H9 (cell line): ENCODE data around the gene ATP4A. TPM values are rescaled to one million over a fixed set of nuclear protein-coding genes. Genes with fewer than 3 reads are reported as not detected.

Experiments used
- DNase-seq: peaks from one replicate; pipeline ENCODE4 v3.0.0-alpha.2; 2017
- H2AFZ ChIP-seq: one replicate; pipeline ENCODE4 v1.6.1; 2013; ENCODE audit warnings: mild to moderate bottlenecking, low read length, control low read depth, moderate library complexity
- H2AK5ac ChIP-seq: 2 replicates; pipeline ENCODE4 v1.6.1; 2013; ENCODE audit warnings: low read length, control low read depth, mixed read lengths; ENCODE audit not compliant: insufficient read length
- H2BK120ac ChIP-seq: one replicate; pipeline ENCODE4 v1.6.1; 2013; ENCODE audit warnings: low read depth, mild to moderate bottlenecking, low read length, control low read depth, inconsistent platforms; ENCODE audit not compliant: poor library complexity, severe bottlenecking
- H2BK12ac ChIP-seq: 2 replicates; pipeline ENCODE4 v1.6.1; 2013; ENCODE audit warnings: low read length, control low read depth, mixed read lengths, low read depth; ENCODE audit not compliant: insufficient read length
- H2BK15ac ChIP-seq: 2 replicates; pipeline ENCODE4 v1.6.1; 2013; ENCODE audit warnings: low read depth, low read length, control low read depth
- H2BK20ac ChIP-seq: one replicate; pipeline ENCODE4 v1.6.1; 2013; ENCODE audit warnings: low read depth, mild to moderate bottlenecking, low read length, control low read depth, inconsistent platforms; ENCODE audit not compliant: poor library complexity, severe bottlenecking
- H2BK5ac ChIP-seq: 2 replicates; pipeline ENCODE4 v1.6.1; 2013; ENCODE audit warnings: low read length, control low read depth, mixed read lengths; ENCODE audit not compliant: insufficient read length
- H3K14ac ChIP-seq: 2 replicates; pipeline ENCODE4 v1.6.1; 2013; ENCODE audit warnings: low read length, control low read depth; ENCODE audit not compliant: insufficient read depth
- H3K18ac ChIP-seq: 2 replicates; pipeline ENCODE4 v1.6.1; 2013; ENCODE audit warnings: low read depth, mild to moderate bottlenecking, mixed read lengths, low read length, control low read depth; ENCODE audit not compliant: insufficient read length
- H3K23ac ChIP-seq: 2 replicates; pipeline ENCODE4 v1.6.1; 2013; ENCODE audit warnings: low read length, control low read depth, mixed read lengths, low read depth; ENCODE audit not compliant: insufficient read length
- H3K23me2 ChIP-seq: 2 replicates; pipeline ENCODE4 v1.6.1; 2013; ENCODE audit warnings: low read depth, mild to moderate bottlenecking, mixed read lengths, low read length, control low read depth; ENCODE audit not compliant: insufficient read length, poor library complexity, severe bottlenecking
- H3K27ac ChIP-seq: 2 replicates; pipeline ENCODE4 v1.5.1; 2013; ENCODE audit warnings: low read length, control low read depth, mixed read lengths, low read depth; ENCODE audit not compliant: insufficient read length
- H3K27me3 ChIP-seq: 2 replicates; pipeline ENCODE4 v1.6.1; 2013; ENCODE audit warnings: low read length, control low read depth, inconsistent platforms; ENCODE audit not compliant: insufficient read depth
- H3K4ac ChIP-seq: 2 replicates; pipeline ENCODE4 v1.6.1; 2013; ENCODE audit warnings: low read depth, mild to moderate bottlenecking, control low read depth, inconsistent platforms, low read length, moderate library complexity
- H3K4me1 ChIP-seq: 2 replicates; pipeline ENCODE4 v1.6.1; 2013; ENCODE audit warnings: low read length, control low read depth, inconsistent platforms; ENCODE audit not compliant: insufficient read depth
- H3K4me2 ChIP-seq: 2 replicates; pipeline ENCODE4 v1.6.1; 2013; ENCODE audit warnings: low read length, control low read depth, mixed read lengths; ENCODE audit not compliant: insufficient read length, insufficient read depth
- H3K56ac ChIP-seq: 2 replicates; pipeline ENCODE4 v1.6.1; 2013; ENCODE audit warnings: low read depth, mild to moderate bottlenecking, mixed read lengths, low read length, control low read depth; ENCODE audit not compliant: insufficient read length
- H3K79me1 ChIP-seq: 2 replicates; pipeline ENCODE4 v1.6.1; 2013; ENCODE audit warnings: low read depth, mild to moderate bottlenecking, moderate library complexity, low read length, control low read depth, inconsistent platforms; ENCODE audit not compliant: insufficient read depth, poor library complexity, severe bottlenecking
- H3K79me2 ChIP-seq: 2 replicates; pipeline ENCODE4 v1.6.1; 2013; ENCODE audit warnings: low read length, control low read depth, inconsistent platforms; ENCODE audit not compliant: insufficient read depth
- H3K9ac ChIP-seq: 2 replicates; pipeline ENCODE4 v1.6.1; 2013; ENCODE audit warnings: low read length, control low read depth, mixed read lengths; ENCODE audit not compliant: insufficient read length; ENCODE audit errors: extremely low read depth
- H3K9me3 ChIP-seq: one replicate; pipeline ENCODE4 v1.6.1; 2013; ENCODE audit warnings: low read depth, low read length, inconsistent platforms; ENCODE audit not compliant: control insufficient read depth
- H3T11ph ChIP-seq: one replicate; pipeline ENCODE4 v1.6.1; 2013; ENCODE audit warnings: mild to moderate bottlenecking, low read length, control low read depth, inconsistent platforms
- H4K20me1 ChIP-seq: one replicate; pipeline ENCODE4 v1.6.1; 2013; ENCODE audit not compliant: control insufficient read depth, insufficient read length, insufficient read depth
- H4K5ac ChIP-seq: 2 replicates; pipeline ENCODE4 v1.6.1; 2013; ENCODE audit warnings: low read depth, mild to moderate bottlenecking, mixed read lengths, low read length, control low read depth; ENCODE audit not compliant: insufficient read length
- H4K8ac ChIP-seq: replicated peaks from 2 replicates; pipeline ENCODE4 v1.6.1; 2013; ENCODE audit warnings: low read length, control low read depth, mixed read lengths, low read depth; ENCODE audit not compliant: insufficient read length
- H4K91ac ChIP-seq: 2 replicates; pipeline ENCODE4 v1.6.1; 2013; ENCODE audit warnings: low read depth, mild to moderate bottlenecking, moderate library complexity, mixed read lengths, low read length, control low read depth; ENCODE audit not compliant: insufficient read length
- H3K27ac Mint-ChIP-seq, 3 experiments: 2 replicates in 2 of 3; 3 replicates in 1 of 3; pipeline ENCODE4 v1.8.0; 2020 to 2021; ENCODE audit warnings: mixed read lengths in 3 of 3, mild to moderate bottlenecking in 1 of 3, moderate library complexity in 1 of 3
- H3K27me3 Mint-ChIP-seq: 2 replicates; pipeline ENCODE4 v1.8.0; 2021; ENCODE audit warnings: low read depth, mild to moderate bottlenecking, moderate library complexity, mixed read lengths
- H3K36me3 Mint-ChIP-seq, 3 experiments: 2 replicates in 2 of 3; 3 replicates in 1 of 3; pipeline ENCODE4 v1.8.0; 2020 to 2021; ENCODE audit warnings: low read depth in 3 of 3, mixed read lengths in 3 of 3; ENCODE audit not compliant: insufficient read depth in 1 of 3
- H3K4me1 Mint-ChIP-seq, 2 experiments: 2 replicates each; pipeline ENCODE4 v1.8.0; 2020; ENCODE audit warnings: mixed read lengths in 2 of 2
- H3K4me3 Mint-ChIP-seq, 2 experiments: 2 replicates in 1 of 2; 3 replicates in 1 of 2; pipeline ENCODE4 v1.8.0; 2020 to 2021; ENCODE audit warnings: mild to moderate bottlenecking in 2 of 2, mixed read lengths in 2 of 2, moderate library complexity in 1 of 2
- H3K9me3 Mint-ChIP-seq, 2 experiments: 2 replicates in 1 of 2; 3 replicates in 1 of 2; pipeline ENCODE4 v1.8.0; 2020; ENCODE audit warnings: mild to moderate bottlenecking in 2 of 2, mixed read lengths in 2 of 2, moderate library complexity in 1 of 2
- WGBS: extraction: QIAGEN DNeasy Blood & Tissue Kit; methylation state at CpG from one replicate; pipeline ENCODE4 v1.1.7; 2013; ENCODE audit warnings: missing lambda C conversion rate, low lambda C conversion rate, mixed read lengths; ENCODE audit not compliant: insufficient read length; ENCODE audit errors: extremely low coverage; 5-methylcytosine and 5-hydroxymethylcytosine counted together
- total RNA-seq: library from RNA; stranded (reverse); gene quantifications from 2 replicates; pipeline ENCODE4 v1.2.1, GENCODE V29; 2021
- TF ChIP-seq, protein P1 (sequence below): fragments of 200-600 bp; sonication (generic); conservative IDR thresholded peaks from 3 replicates; pipeline ENCODE4 v1.8.0; 2021; ENCODE audit warnings: antibody characterized with exemption, mild to moderate bottlenecking

Gene ATP4A
- total RNA-seq, 1 experiment from 2014 or later: 0.24 TPM

DNA sequence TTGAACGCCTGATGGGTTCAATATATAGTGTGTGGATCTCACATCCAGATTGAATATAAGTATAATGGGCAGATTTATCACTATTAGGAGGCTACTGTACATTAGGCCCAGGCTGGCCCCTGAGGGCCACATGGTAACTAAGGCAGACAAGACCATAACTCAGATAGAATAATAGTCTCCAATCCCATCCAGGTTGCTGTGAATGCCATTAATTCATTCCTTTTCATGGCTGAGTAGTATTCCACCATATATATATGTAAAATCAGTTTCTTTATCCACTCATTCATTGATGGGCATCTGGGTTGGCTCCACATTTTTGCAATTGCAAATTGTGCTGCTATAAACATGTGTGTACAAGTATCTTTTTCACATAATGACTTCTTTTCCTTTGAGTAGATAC lies 14.5 kb upstream of the ATP4A start:
- no peak overlapping the region for H4K5ac ChIP-seq
- no peak for DNase-seq
- Mint-ChIP-seq H3K4me3 (no peak overlapping the region), H3K27me3 (peaks cover 45% of the 10 kb centered on the region), H3K36me3 (peaks cover 7 to 18% (median 15%) of the 10 kb centered on the region in 3 experiments), H3K4me1 (no peaks in the 10 kb centered on the region), H3K9me3 (peaks cover 30 to 48% of the 10 kb centered on the region in 2 experiments), H3K27ac (no peak overlapping the region)
- no peak overlapping the region for H2BK20ac ChIP-seq
- H3K14ac ChIP-seq: no peak overlapping the region
- H3K9me3 ChIP-seq: peaks cover 17% of the 10 kb centered on the region
- H3T11ph ChIP-seq: no peak overlapping the region
- no peaks in the 10 kb centered on the region for H3K23me2 ChIP-seq
- no peak overlapping the region for H2AK5ac ChIP-seq
- no peak overlapping the region for H3K27ac ChIP-seq
- no peaks in the 10 kb centered on the region for H3K4me1 ChIP-seq
- no peak overlapping the region for H3K18ac ChIP-seq
- H2AFZ ChIP-seq: no peak overlapping the region
- H3K27me3 ChIP-seq: no peaks in the 10 kb centered on the region; the same call in 1 of the 2 replicates
- TF ChIP-seq, protein P1, sequence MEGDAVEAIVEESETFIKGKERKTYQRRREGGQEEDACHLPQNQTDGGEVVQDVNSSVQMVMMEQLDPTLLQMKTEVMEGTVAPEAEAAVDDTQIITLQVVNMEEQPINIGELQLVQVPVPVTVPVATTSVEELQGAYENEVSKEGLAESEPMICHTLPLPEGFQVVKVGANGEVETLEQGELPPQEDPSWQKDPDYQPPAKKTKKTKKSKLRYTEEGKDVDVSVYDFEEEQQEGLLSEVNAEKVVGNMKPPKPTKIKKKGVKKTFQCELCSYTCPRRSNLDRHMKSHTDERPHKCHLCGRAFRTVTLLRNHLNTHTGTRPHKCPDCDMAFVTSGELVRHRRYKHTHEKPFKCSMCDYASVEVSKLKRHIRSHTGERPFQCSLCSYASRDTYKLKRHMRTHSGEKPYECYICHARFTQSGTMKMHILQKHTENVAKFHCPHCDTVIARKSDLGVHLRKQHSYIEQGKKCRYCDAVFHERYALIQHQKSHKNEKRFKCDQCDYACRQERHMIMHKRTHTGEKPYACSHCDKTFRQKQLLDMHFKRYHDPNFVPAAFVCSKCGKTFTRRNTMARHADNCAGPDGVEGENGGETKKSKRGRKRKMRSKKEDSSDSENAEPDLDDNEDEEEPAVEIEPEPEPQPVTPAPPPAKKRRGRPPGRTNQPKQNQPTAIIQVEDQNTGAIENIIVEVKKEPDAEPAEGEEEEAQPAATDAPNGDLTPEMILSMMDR: no peak
- no peak overlapping the region for H3K4me2 ChIP-seq
- H4K91ac ChIP-seq: no peak overlapping the region
- no peak overlapping the region for H3K56ac ChIP-seq
- H2BK12ac ChIP-seq: no peak overlapping the region
- H4K20me1 ChIP-seq: no peaks in the 10 kb centered on the region
- H2BK5ac ChIP-seq: no peak overlapping the region
- H4K8ac ChIP-seq: no peak overlapping the region
- no peaks in the 10 kb centered on the region for H3K79me2 ChIP-seq
- H3K23ac ChIP-seq: no peak overlapping the region
- no peaks in the 10 kb centered on the region for H3K79me1 ChIP-seq
- WGBS: no CpG with 5 or more reads among the region's 1 CpG
- H3K4ac ChIP-seq: no peak overlapping the region
- H3K9ac ChIP-seq: no peak overlapping the region
- H2BK15ac ChIP-seq: no peak overlapping the region
- H2BK120ac ChIP-seq: no peak overlapping the region
